NCI-H460 (cell line): ENCODE results near the gene TMEM132A. TPM values are rescaled to one million over a fixed set of nuclear protein-coding genes. Genes with fewer than 3 reads are reported as not detected.
A peak's percentile ranks its signal among the peaks of the same experiment; 100 is the strongest.
"Not testable (repeated sequence)": the region's sequence is repeated elsewhere in the genome, so short reads cannot be mapped to it uniquely, and the experiment has no call there.

Experiments used
- DNase-seq: peaks from one replicate; pipeline ENCODE4 v3.0.0-alpha.2; 2016; ENCODE audit warnings: low read depth; ENCODE audit errors: extremely low read depth
- total RNA-seq: library from RNA; depleted of rRNA; stranded (reverse); fragments of >200 nt; shearing (Covaris generic); gene quantifications from 2 replicates; pipeline ENCODE4 v1.2.3, GENCODE V29; 2014

The TMEM132A gene
- total RNA-seq, 1 experiment from 2014 or later = 20.9 TPM

DNA sequence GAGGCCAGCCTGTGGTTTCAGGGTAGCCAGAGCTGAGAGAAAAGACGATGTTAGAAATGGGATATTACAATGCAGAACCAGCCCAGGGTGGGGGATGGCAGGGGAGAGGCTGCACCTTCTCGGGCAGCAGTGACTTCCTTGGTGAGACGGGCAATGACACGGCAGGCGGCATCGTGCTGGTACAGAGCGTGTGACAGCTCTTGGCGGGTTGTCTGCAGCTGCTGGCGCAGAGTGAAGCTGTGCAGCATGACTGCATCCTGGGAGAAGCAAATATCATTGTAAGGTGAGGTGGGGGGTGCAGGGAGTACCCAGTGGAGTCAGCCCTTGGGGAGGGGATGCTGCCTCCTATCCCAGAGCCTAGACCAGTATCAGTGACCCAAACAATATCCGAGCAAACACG lies 21.6 kb upstream of the TMEM132A start:
- DNase-seq = no peak

DNA sequence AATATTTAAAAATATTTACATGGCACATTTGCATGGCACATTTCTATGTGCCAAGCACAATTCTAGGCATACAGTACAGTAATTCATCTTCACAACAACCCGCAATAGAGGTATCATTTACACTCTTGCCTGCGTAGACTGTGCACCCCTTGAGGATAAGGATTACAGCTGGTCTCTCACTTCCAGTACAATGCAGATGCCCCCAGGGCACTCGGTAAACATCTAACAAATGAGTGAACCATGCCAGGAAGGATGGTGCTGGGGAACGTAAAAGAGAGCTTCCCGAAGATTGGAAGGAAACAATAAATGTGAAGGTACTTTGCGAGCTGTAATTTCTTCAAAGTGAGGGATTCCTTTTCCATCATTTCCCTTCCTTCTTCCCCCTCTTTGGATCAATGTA lies 19.2 kb upstream of the TMEM132A start:
- no peak for DNase-seq

DNA sequence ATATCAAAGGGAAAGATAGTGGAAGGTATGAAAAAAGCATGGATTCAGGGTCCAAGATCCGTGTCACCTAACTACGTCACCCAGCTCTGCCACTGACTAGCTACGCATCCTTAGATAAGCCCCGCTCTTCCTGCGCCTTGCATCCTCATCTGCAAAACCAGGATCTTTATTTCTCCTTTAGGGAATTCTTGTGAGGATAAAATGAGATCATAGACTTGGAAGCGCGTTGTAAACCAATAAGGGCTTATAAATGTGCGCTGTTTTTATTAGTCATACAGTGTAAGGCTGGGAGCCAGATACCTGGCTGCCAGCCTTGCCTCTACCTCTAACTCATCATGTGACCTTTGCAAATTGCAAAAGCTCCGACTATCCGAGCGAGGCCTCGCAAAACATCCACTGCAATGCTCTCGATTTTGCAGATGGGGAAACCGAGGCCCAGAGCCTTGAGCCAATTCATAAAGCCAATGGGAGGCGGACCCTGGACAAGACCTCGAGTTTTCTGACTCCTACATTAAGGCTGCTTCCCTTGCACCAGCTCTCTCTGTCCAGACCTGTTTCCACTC lies 18.6 kb upstream of the TMEM132A start:
- no peak for DNase-seq

DNA sequence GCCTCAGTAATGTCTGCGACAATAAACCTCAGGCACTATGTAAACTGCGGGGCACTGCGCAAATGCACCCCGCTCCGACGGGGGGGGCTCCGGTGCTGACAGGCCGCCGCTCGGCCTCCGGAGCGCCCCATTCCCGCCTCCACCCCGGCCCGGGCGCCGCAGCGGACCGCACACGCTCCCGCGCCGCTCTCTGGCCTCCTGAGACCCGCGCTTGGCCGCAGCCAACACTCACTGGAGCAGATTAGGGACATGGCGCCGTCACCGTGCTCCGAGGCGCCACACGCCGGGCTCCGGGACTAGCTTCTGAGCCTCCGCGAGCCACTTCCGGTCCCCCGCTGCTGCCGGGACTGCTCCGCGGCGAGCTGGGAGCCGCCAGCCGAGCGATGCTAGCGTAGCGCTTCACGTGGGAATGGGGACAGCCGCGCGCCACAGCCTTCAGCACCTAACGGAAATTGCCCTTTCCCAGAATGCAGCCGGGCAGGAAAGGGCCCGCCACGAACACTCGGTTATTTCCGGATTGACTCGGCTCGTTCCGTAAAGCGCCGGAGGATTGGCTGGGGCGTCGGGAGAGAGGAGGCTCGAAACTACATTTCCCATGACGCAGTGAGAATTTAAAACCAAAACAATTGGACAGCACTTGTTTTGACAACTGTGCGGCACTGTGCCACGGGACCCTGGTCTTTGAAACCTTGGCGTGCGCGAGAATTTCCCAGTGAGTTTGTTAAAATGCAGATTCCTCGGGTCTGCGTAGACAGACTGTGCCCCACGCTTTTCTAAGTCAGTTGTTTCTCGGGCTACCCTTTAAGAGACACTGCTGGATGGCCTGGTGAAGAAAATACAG lies 17.9 kb upstream of the TMEM132A start, which contains the start of gene PRPF19:
Gene PRPF19 (minus strand): TSS at position 454 of the 841 bp plus-strand sequence. CDS start 203 bp downstream, at position 251.
- peak; percentile 93 for DNase-seq

DNA sequence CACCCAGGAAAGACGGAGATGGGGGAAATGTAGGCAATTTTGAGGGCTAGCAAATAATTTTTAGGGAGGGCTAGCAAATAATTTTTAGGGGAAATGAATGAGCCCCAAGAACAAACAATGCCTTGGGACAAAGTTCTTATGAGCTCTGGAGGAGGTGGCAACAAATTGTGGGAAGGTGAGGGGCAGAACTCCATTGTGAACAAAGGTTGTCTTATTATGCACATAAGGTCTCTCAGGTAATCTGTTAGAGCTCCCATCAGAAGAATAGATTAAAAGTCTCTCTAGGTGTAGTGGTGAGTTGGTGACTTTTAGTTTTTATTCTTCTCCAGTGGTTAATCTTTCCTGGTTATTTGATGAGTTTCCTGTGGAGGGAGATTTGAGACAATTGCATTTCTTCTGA lies 15.5 kb upstream of the TMEM132A start:
- DNase-seq = no peak

DNA sequence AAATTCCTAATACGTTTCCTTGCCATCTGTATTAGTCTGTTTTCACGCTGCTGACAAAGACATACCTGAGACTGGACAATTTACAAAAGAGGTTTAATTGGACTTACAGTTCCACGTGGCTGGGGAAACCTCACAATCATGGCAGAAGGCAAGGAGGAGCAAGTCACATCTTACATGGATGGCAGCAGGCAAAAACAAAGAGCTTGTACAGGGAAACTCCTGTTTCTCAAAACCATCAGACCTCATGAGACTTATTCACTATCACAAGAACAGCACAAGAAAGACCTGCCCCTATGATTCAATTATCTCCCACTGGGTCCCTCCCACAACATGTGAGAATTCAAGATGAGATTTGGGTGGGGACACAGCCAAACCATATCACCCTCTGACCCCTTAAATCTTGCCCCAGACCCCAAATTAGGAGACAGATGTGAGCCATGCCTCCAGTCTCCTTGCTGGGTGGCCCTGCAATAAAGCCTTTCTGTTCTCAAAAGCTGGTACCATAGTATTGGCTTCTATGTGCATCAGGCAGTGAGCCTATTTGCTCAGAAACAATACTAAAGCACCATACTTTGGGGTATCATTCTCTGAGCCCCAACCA lies 14.5 kb upstream of the TMEM132A start:
- DNase-seq = not testable (repeated sequence)

DNA sequence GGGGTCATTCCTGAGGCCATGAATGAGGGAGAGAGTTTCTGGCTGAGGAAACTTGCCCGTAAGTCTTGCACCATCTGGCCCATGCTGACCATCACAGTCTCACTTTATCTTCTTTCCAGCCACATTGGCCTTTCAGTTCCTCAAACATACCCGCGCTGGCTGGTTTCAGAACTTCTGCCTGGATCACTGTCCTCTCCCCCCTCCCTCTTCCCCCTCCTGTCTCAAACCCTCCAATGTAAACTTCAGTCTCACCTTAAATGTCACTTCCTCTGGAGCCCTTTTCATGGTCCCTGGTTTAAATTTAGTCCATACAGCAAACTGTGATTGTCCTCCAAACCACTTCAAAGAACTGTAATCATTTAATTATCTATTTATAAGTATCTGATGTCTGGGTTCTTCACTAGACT lies 14.0 kb upstream of the TMEM132A start:
- DNase-seq = no peak

DNA sequence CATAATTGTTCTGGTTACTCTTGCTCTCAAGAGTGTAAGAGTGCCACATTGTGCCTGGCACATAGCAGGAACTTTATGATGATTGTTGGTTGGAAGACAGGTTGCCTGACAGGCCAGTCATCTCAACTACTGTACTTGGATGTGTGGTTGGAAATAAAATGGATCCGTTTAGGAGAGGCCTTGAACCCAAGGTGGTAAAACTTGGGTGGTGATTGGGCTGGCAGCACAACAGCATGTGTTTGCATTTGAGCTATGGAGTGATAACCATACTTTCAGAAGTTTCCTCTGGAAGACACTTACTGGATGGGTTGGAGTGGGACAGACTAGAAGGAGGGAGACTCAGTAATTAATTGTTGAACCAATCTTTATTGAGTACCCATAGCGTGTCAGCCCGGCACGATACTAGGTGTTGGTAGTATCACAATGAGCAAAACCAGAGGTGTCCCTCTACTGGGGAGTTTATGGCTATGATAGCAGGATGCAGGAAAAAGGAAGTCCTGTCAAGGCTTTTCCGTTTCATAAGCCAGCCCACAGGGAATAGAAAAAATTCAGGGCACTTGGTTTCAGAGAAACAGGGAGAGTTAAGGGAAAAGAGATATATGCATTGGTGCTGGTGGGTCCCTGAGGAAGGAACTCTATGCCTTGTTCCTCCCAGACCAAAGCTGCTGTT lies 13.4 kb upstream of the TMEM132A start:
- no peak for DNase-seq

DNA sequence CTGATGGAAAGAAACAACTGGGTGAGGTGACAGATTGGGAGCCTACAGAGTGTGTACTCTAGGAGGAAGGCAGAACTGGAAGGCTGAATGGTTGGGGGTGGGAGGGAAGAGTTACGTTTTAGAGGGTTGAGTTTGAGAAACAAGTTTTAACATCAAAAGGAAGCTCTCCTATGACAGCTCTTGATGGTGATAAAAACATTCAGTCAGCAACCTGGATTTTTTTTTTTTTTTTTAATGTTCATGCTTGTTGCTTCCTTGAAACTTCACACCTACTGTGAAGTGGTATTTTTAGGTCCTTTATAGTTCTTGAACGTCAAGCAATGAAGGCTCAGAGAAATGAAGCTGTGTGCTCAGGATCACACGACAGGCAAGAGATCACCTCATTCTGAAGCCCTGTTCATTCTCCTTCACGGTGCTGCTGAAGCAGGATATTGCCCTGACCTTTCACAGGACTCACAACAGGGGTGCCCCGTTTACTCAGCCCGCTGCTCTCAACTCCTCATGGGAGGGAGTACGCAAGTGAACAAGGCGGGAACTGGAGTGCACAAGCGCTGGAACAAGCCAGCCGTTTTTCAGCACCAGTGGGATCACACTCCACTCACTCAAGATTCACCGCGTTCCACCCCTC lies 11.9 kb upstream of the TMEM132A start:
- no peak for DNase-seq

DNA sequence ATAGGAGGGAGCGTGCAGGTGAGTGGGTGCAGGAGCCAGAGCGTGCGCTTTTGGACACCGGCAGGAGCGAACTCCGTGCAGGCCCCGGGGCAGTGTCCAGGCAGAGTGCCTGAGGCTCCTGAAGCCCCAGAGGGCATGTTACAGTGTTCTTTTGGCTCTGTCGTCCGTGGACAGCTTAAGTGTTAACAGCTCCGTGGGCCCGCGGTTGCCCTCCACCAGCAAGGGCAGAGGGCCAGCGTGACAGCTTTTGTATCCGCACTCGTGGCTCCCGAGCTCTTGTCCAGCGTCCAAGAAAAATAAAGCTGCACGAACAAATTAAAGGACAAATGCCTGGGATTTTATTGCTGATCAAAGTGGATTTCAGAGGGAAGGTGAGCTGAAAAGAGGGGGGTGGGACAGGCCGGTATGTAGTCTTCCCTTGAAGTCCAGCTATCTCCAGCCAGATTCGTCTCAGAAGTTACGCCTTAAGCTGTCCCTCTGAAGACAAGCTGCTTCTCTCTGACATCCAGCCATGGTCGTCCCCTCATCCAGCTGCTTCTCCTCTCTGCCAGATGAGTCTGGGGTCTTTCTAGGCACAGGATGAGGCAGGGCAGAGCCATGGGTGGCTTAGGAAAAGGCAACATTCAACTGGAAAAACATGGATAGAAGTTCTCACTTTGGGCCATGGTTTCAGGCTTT lies 11.3 kb upstream of the TMEM132A start:
- no peak for DNase-seq

DNA sequence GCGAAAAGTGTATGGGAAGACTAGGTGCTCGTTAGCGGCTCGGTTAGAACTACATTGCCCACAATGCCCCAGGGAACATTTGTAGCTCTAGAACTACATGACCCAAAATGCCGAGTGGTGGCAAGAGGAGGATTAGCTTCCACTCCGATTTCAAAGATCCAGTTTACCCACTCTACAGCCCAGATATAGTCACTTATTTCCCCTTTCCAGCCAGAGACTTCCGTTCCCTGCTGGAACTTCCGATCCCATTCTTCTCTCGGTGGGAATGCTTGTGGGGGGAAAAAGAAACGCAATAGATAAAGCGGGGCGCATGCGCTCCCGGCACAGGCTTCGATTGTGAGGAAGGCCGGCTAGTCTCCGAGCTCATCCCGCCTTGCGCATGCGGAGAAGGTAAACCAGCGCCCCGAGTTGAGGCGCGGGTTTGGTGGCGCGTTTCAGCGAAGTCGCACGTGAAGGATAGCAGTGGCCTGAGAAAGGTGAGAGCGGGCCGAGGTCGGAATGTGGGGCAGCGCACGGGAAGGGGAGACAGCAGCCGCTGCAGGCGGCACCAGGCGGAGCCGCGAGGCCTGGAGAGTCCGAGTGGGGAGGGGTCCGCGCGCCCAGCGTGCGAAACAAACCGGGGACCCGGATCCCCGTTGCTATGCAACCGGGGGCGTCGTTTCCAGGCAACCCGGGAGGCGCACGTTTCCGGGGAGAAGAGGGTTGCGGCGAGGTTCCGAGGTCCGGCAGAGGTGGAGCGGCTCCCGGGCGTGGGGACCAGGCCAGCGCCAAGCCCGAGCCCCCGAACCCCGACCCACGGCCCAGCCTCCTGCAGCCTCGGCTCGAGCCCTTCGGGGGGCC lies 10.2 kb upstream of the TMEM132A start, which contains the start of gene TMEM109:
Gene TMEM109 (plus strand): TSS at position 366 of the 840 bp plus-strand sequence. CDS start 5,536 bp downstream, outside the sequence.
- peak; percentile 80 for DNase-seq

DNA sequence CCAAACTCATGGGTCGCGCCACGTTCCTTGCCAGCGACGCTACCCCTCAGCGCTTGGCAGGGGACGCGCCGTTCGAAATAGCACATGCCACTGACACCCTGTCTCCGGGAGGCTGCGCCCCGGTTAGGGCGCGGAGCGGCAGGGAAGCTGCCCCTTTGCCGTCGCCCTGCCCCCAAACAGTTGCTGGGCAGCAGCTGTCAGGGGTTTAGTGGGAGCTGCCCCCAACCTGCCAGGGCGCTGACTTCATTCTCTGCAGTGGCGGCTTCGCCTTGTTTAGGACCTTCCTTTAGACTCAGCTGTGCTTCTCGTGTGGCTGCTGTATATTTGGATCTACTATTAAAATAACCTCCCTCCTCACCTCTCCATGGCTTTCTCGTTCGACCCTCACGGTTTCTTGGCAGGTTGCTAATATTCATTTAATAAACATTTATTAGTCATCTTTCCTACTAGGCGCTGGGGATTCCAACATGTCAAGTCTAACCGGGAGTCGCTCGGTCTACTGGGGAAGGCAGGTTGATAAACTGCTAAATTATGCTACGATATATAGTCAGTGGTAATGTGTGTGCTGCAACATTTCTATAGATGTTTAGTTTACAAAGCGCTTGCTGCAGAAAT lies 9.5 kb upstream of the TMEM132A start:
- DNase-seq = no peak

DNA sequence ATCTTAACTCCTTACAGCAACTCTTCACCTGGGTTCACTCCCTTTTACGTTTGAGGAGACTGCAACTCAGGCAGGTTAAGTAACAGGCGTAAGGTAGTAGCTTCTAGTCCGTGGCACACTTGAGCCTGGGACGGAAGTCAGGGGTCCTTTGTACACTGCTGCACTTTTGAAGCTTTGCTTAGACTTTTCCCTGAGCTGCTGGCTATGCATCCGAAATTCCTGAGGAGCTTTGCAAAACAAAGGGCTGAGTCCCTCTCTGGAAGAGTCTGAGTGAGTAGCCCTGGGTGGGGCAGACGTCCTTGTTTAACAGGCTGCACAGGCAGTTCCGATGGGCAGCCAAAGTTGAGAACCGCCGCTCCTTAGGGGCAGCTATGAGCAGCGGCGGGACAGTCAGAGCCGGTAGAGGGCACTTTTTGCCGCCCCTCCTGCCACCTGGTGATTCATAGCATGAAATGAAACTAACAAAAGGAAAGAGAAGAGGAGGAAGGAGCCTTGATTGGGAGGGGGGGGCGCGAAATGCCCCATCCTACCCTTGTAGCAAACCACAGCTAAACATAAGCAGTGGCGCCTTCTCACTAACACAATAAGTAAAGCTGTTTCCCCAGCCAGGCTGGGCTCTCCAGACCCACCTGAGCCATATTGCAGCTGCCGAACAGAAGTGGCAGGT lies 8.9 kb upstream of the TMEM132A start:
- no peak for DNase-seq

DNA sequence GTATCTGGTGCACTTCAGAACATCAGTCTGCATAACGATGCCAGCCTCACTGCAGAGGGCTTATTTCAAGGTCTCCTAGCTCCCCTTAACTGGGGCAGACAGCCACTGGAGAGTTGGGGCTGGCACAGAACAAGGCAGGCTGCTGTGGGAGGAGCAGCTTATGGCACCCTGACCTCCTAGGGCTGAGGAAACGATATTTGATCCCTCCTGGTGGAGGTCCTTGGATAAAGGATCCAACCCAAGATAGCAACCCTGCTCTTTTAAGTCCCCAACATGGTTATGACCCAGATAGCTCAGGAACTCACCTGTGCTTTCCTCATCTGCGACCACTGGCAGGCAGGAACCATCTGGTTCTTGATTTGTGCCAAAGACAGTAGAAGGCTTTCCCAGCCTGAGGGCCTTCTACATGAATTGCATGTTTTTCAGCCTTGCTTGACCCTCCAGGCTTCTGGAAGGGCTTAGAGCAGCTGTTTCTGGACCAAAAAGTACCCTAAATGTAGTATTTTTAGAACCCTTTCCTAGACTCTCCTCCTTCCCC lies 7.5 kb upstream of the TMEM132A start:
- no peak for DNase-seq

DNA sequence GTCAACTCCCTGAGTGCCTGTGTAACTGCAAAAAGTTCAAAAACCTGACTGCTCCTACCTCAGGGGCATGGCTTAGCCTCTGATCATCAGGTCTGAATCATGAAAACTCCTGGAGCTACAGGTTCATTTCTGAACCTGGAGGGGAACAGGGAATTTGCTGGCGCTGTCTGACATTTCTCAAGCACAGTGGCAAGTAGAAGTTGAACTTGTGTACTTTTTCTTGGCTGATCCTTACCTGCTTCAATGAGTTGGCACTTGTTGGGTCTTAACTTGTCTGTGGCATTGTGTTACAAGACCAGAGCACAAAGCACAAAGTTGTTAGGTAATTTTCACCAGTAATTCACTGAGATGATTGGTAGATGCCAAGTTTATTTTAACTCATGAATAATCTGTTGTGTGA lies 7.0 kb upstream of the TMEM132A start:
- no peak for DNase-seq

DNA sequence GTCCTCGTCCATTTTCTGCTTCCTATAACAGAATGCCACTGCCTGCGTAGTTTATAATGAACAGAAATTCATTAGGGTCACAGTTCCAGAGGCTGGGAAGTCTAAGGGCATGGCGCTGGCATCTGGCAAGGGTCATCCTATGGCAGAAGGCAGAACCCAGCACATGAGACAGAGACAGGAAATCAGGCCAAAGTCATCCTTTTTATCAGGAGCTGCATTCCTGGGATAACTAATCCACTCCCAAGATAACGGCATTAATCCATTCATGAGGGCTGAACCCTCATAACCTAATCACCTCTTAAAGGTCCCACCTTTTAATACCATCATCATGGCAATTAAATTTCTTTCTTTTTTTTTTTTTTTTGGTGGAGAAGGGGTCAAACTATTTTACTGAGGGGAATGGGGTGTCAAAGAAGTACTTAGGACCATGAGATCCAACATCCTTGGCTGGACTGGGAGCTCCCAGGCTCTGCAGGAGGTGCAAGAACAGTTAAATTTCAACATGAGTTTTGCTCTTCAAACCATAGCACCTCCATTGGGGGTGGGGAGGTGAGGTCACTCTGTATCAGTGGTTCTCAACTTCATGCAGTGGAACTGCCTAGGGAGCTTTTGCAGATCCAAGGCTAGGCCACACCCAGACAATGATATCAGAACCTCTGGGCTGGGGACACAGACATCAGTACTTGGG lies 5.9 kb upstream of the TMEM132A start:
- no peak for DNase-seq

DNA sequence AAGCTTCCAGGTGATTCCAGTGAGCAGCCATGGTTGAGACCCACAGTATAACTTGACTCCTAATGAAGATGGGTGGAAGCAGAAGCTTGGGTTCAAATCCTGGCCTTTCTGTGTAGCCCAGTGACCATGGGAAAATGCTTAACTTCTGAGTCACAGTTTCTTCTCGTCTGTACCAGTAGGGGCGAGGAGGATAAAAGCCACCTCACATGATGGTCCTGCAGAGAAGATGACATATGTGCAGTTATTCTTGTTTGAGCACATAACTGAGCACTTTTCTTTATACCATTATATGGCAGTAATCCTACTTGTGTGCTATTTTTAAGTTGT lies 5.4 kb upstream of the TMEM132A start:
- DNase-seq = no peak

DNA sequence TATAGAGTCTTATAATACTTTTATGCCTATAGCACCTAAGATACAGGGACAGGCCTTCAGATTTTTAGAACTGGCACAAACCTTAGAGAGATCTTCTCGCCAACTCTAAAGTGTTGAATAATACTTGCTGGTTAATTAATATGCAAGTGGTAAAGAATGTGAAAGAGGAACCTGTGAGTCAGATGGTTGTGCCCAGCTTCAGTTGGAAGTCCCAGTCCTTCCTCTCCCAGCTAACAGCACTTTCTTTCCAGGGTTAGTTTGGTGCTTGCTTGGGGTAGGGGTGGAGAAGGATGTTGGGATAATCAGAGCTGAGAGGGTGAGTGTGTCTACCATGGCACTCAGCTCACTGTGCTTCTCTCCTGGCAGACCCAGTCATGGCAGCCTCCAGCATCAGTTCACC lies 4.9 kb upstream of the TMEM132A start:
- no peak for DNase-seq
